H1 (cell line): ENCODE data around the gene EXOC6. TPM values are rescaled to one million over a fixed set of nuclear protein-coding genes. Genes with fewer than 3 reads are reported as not detected.

ENCODE experiments used
- ASH2L ChIP-seq: fragments of 200-600, 300-600 bp; sonication (generic); IDR thresholded peaks from one replicate; pipeline ENCODE4 v1.7.1; 2017; ENCODE audit warnings: low read length
- ATF2 ChIP-seq: IDR thresholded peaks from 2 replicates; pipeline ENCODE4 v1.6.1; 2012; ENCODE audit warnings: low read length, inconsistent platforms
- FOSL1 ChIP-seq: IDR thresholded peaks from 2 replicates; pipeline ENCODE4 v1.6.1; 2011; ENCODE audit warnings: mild to moderate bottlenecking, low read depth, low read length, moderate library complexity; ENCODE audit not compliant: insufficient read depth
- JUND ChIP-seq: IDR thresholded peaks from 2 replicates; pipeline ENCODE4 v1.6.1; 2011; ENCODE audit warnings: mild to moderate bottlenecking, improper control_type of control experiment, low read length
- SP1 ChIP-seq: IDR thresholded peaks from 2 replicates; pipeline ENCODE4 v1.6.1; 2011; ENCODE audit warnings: low read depth, low read length
- SP2 ChIP-seq: IDR thresholded peaks from 2 replicates; pipeline ENCODE4 v1.6.1; 2012; ENCODE audit warnings: mild to moderate bottlenecking, low read length, inconsistent platforms
- TEAD4 ChIP-seq: IDR thresholded peaks from 2 replicates; pipeline ENCODE4 v1.6.1; 2012; ENCODE audit warnings: low read depth, low read length, inconsistent platforms, mixed read lengths
- polyA plus RNA-seq, 7 experiments: library from polyadenylated mRNA; depleted of rRNA in 3 of 7; stranded (reverse) in 5 of 7; unstranded in 2 of 7; fragments of >200 nt in 5 of 7; fragments of 200-250 nt in 2 of 7; gene quantifications; 1 replicate in 5 of 7; 2 replicates in 1 of 7; 4 replicates in 1 of 7; pipeline versions ENCODE4 v1.2.1 to v1.2.3, GENCODE V29; 2011 to 2013; ENCODE audit warnings: missing spikeins in 2 of 7, mixed read lengths in 2 of 7
- total RNA-seq: library from RNA; stranded (reverse); fragmentation: NEBNext Ultra II Directional; extraction: Animal tissue kit (Norgen Biotek cat#: 25700); gene quantifications from 2 replicates; pipeline ENCODE4 v1.2.1, GENCODE V29; 2021
- TF ChIP-seq, protein P1 (sequence below): IDR thresholded peaks from 2 replicates; pipeline ENCODE4 v1.6.1; 2012; ENCODE audit warnings: inconsistent platforms

The EXOC6 gene
- total and polyA plus RNA-seq, 2 of the 8 experiments (the other 6 are each of a cell fraction or from before 2014, with no cell fraction given), result 1.7 to 4.5 TPM

- TF ChIP-seq ATF2 (no peak), SP2 (no peak), TEAD4 (no peak), SP1 (no peak), ASH2L (no peak), FOSL1 (no peak), JUND (no peak)
- TF ChIP-seq, protein P1, sequence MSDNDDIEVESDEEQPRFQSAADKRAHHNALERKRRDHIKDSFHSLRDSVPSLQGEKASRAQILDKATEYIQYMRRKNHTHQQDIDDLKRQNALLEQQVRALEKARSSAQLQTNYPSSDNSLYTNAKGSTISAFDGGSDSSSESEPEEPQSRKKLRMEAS, result peak; percentile 26; the same call in 1 of the 2 replicates
Measured at GRCh38 chr10:93068411-93069244, 220.3 kb downstream of the EXOC6 start (continued).
